ENCODE measurements around the gene DLEC1. TPM values are rescaled to one million over a fixed set of nuclear protein-coding genes. Genes with fewer than 3 reads are reported as not detected.
A peak's percentile ranks its signal among the peaks of the same experiment; 100 is the strongest.

Gene DLEC1
- polyA plus RNA-seq, 1 donor from 2014 or later = 0.25 TPM

DNA sequence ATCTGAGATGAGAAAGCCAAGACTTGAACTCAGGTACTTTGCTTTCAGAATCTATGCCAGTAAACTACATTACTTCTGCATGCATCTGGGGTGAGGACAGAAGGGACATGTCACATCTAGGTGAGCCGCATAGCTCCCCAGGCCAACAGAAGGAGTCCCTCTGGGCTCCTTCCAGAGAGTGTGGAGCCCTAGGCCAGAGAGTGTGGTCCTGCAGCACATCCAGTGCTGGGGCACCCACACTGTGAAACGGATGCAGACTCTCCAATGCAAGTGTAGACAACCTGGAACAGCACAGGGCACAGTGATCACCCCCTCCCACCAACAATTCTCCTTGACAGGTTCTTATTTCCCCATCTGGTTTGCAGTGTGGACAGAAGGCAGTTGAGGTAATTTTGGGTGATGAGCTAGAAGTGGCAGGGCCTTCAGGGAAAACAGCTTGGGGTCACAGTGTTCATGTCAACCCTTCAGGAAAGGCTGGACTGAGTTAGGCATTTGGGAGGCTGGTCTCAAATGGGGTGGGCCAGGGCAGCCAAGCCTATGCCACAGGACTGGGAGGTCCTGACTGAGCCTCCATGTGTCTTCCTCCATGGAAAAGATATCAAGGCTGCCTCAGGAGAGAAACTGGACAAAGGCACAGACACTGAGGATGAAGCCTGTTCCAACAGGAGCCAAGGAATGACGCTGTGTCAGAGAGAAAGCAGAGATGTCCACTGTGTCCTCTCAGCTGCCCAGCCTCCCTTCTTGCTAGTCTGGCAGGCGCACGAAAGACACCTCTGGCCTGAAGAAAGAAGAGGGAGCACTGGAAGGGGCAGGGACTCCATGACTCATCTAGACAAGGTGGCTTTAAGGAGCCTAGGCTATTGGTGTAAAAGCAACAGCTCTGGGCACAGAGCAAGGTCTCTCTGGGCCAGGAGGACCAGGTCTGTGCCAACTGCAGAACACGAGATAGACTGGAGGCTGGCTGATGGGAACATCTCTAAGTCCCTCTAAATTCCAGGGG lies 11.2 kb upstream of the DLEC1 start:
- Histone ChIP-seq H3K27me3 (ENCODE audit: insufficient read depth, low read depth, low read length) (peaks cover 24% of the 10 kb centered on the region), H3K36me3 (ENCODE audit: insufficient read depth, low read length) (no peaks in the 10 kb centered on the region), H3K9me2 (ENCODE audit: insufficient read depth, low read length) (no peaks in the 10 kb centered on the region), H3K79me2 (replicated peaks; ENCODE audit: insufficient read depth, low read length) (no peaks in the 10 kb centered on the region), H3K9me3 (ENCODE audit: low read length) (no peaks in the 10 kb centered on the region), H3K27ac (ENCODE audit: low read length) (no peak overlapping the region), H4K20me1 (ENCODE audit: insufficient read depth) (no peaks in the 10 kb centered on the region), H2AFZ (ENCODE audit: low read depth, low read length) (no peak overlapping the region), H3K4me2 (ENCODE audit: low read length) (no peak overlapping the region), H3F3A (ENCODE audit: insufficient read depth, low read length, poor library complexity, severe bottlenecking) (no peaks in the 10 kb centered on the region), H3K9ac (ENCODE audit: low read length) (no peak overlapping the region), H3K4me3 (ENCODE audit: low read length) (no peak overlapping the region)
- no peak for TF ChIP-seq CTCF (IDR thresholded peaks at IDR 0.05; ENCODE audit: poor library complexity, severe bottlenecking)
- no peak for TF ChIP-seq RAD21 (conservative IDR thresholded peaks at IDR 0.05)
- no peak for TF ChIP-seq EP300 (conservative IDR thresholded peaks at IDR 0.05; ENCODE audit: poor library complexity, severe bottlenecking)
- TF ChIP-seq EZH2 (IDR thresholded peaks at IDR 0.05; ENCODE audit: borderline replicate concordance, insufficient read depth, low read length, poor library complexity, severe bottlenecking) = no peak
- no peak for TF ChIP-seq SMC3 (conservative IDR thresholded peaks at IDR 0.05; ENCODE audit: poor library complexity)
- TF ChIP-seq REST (IDR thresholded peaks at IDR 0.05; ENCODE audit: borderline replicate concordance) = no peak
- TF ChIP-seq TAF1 (IDR thresholded peaks at IDR 0.05; ENCODE audit: low read depth) = no peak
- TF ChIP-seq POLR2AphosphoS5 (IDR thresholded peaks at IDR 0.05) = no peak
- TF ChIP-seq MXI1 (conservative IDR thresholded peaks at IDR 0.05; ENCODE audit: poor library complexity, severe bottlenecking) = no peak

DNA sequence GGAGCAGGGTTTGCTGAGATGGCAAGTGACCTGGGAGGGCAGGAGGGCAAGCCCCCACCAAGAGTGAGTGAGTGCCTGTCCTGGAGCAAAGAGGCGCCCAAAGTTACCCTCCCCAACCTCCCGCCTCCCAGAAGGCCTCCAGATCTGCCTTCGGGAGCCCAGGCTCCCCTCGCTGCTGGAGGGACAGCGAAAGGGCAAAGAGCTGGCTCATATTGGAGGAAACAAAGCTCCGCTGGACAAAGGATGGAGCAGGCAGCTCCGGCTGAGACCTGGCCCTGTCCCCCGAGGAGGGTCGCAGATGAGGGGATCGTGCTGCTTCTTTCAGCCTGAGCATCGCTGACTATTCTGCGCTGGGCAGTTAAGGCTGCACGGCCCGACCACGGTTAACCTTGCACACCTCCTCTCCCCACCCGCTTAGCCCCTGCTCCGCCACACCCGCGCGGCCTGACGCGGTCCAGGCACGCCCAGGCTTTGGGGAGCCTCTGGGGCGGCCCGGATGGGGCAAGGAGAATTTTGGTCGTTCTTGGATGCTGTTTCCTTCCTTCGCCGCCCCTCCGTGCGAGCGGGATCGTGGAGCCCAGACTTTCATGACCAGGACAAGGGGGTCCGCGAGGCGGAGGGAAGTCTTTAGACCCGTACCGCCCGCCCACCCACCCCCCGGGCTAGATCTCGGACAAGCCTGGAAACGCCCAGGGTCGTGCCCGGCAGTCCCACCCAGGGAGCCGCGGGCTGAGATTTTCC lies 10.2 kb upstream of the DLEC1 start:
- Histone ChIP-seq H3K4me3 (ENCODE audit: low read length) (peak overlapping the region; percentile 61), H3F3A (ENCODE audit: insufficient read depth, low read length, poor library complexity, severe bottlenecking) (no peaks in the 10 kb centered on the region), H3K27me3 (ENCODE audit: insufficient read depth, low read depth, low read length) (peaks cover 24% of the 10 kb centered on the region)

More for the DNA sequence above, 10.2 kb upstream of the DLEC1 start:
- H3K9ac ChIP-seq (ENCODE audit: low read length) = no peak overlapping the region
- TF ChIP-seq SMC3 (conservative IDR thresholded peaks at IDR 0.05; ENCODE audit: poor library complexity) (no peak), CTCF (IDR thresholded peaks at IDR 0.05; ENCODE audit: poor library complexity, severe bottlenecking) (no peak), TAF1 (IDR thresholded peaks at IDR 0.05; ENCODE audit: low read depth) (no peak)
- H4K20me1 ChIP-seq (ENCODE audit: insufficient read depth) = no peaks in the 10 kb centered on the region
- no peak overlapping the region for H3K4me2 ChIP-seq (ENCODE audit: low read length)
- H3K27ac ChIP-seq (ENCODE audit: low read length) = no peak overlapping the region
- no peaks in the 10 kb centered on the region for H3K36me3 ChIP-seq (ENCODE audit: insufficient read depth, low read length)
- H3K9me3 ChIP-seq (ENCODE audit: low read length) = no peaks in the 10 kb centered on the region
- no peaks in the 10 kb centered on the region for H3K9me2 ChIP-seq (ENCODE audit: insufficient read depth, low read length)
- H2AFZ ChIP-seq (ENCODE audit: low read depth, low read length) = no peak overlapping the region
- no peaks in the 10 kb centered on the region for H3K79me2 ChIP-seq (replicated peaks; ENCODE audit: insufficient read depth, low read length)
